IPS DF 4.7 (cell line): ENCODE data around the gene PTPRN2.
"Not testable (repeated sequence)": the region's sequence is repeated elsewhere in the genome, so short reads cannot be mapped to it uniquely, and the experiment has no call there.

Experiments used
- DNase-seq: peaks from one replicate; pipeline ENCODE4 v3.0.0-alpha.2; 2013; ENCODE audit warnings: low spot score; ENCODE audit errors: extremely low read depth

Gene PTPRN2

DNA sequence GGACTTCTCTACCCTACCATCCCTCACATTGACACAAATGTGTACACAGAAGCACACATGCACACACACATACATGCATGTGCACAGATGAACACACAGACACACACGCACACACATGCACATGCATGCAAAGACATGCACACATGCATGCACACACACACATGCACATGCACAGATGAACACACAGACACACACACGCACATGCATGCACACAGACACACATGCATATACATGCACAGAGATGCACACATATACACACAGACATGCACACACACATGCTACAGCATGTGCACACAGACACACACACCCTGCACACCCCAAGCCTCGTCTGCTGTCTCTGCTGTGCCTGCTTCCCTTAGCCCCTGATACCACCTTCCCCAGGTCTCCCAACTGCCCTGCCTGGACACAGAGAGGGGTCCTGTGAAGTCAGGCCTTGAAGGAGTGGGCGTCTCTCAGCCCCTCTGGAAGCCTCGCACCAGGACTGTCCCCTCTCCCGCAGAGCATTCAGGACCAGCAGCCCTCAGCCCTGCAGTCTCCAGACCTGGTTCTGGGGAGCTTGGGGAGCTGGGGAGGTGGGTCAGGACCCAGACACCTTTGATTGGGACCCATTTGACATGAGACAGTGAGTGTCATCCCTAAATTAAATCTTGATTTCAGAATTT is 1069.0 kb downstream of the PTPRN2 start:
- DNase-seq, result no peak

DNA sequence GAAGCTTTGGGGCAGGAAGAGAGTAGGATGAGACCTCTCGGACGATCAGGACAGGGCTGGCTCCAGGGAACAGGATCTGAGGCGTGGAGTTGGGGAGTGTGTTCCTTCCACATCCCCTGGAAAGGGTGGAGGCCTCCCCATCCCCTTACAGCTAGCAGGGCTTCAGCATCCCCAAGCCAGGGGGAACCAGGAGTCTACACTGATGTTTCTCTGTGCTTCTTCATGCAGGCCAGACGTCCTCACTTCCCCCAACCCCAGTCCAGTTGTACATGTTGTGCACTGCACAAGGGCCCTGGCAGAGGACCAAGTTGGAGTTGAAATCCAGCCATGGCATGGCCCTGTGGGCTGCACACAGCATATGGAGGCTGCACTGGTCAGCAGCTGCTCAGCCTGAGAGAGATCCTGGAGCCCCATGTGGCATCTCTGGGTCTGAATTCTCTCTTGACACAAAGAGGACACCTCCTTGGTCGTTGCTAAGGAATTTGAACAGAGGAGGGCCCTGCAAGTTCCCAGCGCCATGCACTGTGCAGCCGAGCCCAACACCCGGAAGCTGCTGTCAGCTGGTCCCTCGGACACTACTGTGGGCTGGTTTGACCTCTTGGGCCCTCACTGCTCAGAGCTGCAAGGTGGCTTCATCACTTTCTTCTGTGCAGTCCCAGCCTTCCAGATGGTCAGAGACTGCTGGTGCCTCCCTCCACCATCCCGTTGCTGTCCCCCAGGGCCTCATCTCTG is 1069.7 kb downstream of the PTPRN2 start:
- DNase-seq, result no peak

DNA sequence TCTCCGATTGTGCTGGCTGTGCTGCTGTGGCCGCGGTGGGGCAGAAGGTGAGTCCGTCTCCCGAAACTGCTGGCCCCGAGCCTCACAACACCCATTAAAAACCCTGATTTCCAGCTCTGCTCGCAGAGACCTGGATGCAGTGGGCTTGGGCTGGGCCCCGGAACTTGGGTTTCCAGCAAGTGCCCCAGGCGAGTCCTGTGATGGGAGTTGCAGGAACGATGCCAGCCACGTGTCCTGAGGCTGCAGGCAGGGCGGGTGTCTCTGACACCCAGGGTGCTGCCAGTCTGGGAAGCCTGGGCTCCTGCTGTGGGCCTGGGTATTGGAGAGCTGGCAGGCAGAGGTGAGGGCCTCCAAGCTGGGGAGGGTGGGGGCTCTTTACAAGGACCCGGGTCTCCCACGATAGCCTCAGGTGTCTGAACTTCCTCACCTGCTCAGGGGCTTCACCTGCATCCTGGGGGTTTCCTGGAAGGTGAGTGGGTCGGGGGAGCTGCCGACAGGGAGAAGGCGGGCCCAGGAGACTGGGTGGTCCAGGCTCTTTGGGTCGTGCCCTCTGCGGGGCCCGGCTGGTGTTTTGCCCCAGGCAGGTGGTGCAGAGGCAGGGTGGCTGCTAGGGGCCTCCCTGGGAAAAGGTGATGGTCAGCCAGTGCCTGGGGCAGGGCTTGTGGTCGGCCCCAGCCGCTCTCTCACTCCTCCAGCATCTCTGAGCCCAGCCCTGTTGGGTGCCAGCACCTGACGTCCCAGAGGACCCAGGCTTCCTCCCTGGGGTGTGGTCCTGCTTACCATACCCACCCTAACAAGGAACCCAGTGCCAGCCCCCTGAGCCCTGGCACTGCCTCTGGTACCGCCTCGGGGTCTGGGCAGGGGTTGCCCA is 1070.5 kb downstream of the PTPRN2 start:
- DNase-seq, result no peak

DNA sequence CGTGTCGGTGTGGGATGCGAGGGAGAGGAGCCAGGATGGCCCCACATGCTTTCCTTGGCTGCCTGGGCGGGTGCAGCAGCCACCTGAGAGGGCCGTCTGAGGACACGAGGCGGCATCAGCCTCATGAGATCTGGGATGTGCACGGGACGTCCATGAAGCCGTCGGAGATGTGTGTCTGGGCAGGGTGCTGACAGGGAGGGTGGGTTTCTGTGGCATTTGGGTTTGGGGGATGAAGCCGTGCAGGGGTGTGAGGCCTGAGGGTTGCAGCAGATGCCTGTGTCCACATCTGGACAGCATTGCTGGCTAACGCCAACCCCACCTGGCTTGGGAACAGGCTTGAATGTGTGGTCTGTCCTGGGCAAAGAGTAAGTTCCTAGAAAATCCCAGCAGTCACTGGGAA is 1071.3 kb downstream of the PTPRN2 start:
- no peak for DNase-seq

DNA sequence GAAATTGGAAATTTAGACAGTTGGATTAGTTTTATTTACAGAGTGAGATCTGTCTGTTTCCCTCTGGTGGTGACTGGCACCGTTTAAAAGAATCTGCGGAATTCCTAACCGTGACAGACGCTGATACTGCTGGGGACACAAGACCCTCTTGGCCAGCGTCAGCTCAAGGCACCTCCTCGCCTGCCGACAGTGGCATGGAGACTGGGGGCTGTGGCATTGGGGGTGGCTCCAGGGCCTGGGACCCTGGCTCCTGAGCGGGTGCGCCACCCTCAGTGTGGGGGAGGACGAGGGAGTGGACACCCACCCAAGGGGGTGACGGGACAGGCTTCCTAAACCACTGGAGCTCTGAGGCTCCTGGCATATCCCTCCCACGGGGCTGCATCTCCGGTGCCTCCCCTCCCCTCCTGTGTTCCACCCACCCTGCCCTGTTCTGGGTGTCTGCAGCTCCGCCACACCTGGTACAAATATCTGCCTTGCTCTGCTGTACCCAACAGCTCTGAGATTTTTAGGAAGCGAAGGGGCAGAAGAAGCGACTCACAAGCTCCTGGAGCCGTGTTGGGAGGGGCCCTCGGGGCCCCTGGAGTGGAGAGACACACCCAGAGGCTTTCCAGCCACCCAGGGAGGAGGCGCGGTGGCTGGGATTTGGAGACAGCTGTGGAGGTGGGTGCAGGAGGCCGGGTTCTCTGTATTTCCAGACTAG is 1072.1 kb downstream of the PTPRN2 start:
- no peak for DNase-seq

DNA sequence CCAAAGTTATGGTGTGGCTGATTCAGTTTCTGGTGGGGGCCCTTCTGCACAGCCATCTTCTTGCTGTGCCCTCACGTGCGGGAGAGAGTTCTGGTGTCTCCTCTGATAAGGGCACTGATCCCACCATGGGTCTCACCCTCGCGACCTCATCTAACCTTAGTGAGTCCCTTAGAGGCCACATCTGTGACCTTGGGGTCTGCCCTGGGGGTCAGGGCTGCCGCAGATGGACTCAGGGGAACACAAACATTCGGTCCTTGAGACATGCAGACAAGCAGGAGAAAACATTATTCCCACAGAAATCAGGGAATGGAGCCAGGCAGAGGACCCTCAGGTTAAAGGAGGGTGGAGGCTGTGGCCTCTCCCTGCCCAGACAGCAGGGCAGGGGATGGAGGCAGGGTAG is 1072.9 kb downstream of the PTPRN2 start:
- DNase-seq, result no peak

DNA sequence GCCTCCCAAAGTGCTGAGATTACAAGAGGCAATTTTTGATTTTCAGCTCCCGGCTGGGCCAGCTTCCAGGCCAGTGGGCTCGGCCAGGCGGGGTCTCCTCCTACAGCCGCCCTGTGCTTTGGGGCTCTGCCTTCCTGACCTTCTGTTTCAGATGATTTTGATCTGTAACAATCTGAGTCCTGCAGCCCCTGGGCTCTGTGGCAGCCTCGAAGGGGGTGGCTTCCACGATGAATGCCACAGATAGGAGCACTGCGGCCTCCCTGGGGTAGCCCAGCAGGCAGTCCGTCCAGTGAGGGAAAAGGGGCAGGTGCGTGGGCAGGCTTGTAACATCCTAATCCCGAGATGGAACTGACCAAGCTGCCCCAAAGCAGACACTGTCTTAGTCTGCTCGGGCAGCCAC is 1073.3 kb downstream of the PTPRN2 start:
- no peak for DNase-seq

DNA sequence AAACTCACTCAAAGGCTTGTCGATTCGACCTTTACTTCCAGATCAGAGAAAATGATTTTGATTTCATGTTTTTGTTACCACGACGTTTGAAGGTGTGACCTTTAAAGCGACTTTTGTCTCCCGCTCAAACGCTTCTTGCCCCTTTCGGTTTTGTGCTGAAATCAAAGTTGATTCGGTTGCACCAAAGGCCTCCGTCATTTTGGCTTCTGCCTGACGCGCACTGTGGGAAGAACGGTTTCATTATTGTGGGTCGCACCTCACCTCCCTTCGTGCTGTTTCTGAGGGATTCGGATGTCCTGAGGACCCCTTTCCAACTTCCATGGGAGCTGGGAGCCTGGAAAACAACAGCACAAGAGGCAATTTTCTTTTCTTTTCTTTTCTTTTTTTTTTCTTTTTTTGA is 1073.9 kb downstream of the PTPRN2 start:
- no peak for DNase-seq

DNA sequence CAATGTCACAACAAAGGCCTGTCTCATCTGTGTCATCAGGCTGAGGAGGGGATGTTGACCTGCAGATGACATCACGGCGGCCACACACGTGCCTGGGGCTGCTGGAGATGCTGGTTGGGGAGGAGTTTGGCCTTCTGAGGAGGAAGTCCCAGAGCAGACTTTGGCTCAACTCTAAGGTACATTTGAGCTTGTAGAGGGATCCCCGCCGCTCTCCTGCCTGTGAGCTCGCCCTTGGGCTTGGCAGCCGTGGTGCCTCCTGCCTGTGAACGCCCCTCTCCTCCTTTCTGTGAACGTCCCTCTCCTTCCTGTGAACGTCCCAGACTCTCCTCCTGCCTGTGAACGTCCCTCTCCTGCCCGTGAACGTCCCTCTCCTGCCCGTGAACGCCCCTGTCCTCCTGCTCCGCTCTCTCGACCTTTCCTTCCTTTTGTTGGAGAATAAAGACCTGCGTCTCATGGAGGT is 1074.4 kb downstream of the PTPRN2 start:
- no peak for DNase-seq

DNA sequence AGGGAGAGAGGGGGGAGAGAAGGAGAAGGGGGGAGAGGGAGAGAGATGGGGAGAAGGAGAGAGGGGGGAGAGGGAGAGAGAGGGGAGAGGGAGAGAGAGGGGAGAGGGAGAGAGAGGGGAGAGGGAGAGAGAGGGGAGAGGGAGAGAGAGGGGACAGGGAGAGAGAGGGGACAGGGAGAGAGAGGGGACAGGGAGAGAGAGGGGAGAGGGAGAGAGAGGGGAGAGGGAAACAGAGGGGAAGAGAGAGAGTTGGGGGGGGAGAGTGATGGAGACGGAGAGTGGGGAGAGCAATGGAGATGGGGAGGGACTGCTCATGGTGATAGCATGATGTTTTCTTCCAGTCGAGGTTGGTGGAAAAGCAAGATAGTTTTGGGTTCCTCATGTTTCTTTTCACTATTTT is 1078.4 kb downstream of the PTPRN2 start:
- no peak for DNase-seq

DNA sequence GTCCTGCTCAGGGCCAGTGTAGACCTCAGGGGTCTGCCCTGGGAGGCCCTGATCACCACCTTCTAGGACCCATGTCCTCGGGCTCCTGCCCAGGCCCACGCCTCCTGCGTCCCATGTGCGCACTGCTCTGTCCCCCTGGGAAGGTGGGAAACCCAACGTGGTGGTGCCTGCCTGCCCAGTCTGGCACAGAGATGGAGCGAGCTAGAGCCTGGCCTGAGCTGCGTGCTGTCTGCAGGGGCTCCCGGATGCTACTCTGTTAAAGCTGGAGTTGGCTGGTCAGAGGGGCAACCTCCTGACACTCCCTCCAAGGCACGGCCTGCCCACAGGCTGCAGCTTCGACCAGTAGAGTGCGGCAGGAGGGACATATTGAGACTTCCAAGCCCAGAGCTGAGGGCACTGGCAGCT is 1079.1 kb downstream of the PTPRN2 start:
- DNase-seq, result no peak

DNA sequence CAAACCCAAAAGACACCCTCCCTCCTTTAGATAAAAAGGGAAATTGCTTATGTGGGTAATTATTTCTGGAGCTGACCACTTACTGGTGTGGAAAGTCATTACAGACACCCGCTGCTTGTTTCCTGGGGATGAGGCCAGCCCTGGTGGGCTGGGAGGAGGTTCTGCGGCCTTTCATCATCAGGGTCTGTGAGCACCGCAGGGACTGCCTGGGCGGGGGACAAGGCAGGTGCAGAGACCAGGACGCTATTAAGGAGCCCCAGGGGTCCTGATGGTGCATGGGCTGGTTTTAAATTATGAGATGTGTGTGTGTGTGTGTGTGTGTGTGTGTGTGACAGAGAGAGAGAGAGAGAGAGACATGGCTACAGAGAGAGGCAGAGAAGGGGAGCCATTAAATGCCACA is 1079.6 kb downstream of the PTPRN2 start:
- no peak for DNase-seq

DNA sequence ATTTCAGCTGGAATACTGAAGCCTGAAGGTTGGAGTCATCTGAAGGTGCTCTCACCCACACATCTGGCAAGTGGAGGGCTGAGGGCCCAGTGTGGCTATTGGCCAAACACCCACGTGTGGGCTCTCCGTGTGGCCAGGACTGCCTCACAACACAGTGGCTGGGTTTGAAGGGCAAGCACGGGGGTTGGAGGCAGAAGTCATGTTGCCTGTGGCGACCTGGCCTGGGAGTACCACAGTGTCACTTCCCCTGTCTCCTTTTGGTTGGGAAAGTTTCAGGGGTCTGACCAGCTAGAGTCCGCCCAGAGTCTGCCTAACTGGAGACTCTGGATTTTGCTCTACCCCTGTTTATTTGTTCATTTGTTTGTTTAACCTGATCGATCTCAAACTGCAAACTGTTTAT is 1081.4 kb downstream of the PTPRN2 start:
- DNase-seq, result no peak

DNA sequence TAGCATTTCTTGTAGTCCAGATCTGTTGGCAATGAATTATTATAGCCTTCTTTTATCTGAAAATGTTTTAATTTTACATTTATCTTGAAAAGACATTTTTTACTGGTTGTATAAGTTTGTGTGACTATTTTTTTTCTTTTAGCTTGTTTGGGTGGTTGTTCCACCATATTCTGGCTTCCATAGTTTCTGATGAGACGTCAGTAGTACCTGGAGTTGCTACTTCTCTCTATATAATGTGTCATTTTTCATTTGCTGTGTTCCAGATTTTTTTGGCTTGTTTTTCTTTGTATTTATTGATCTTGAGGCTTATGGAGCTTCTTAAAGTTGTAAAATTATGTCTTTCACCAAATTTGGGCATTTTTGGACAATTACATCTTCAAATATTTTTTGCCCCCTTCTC is 1082.0 kb downstream of the PTPRN2 start:
- no peak for DNase-seq

DNA sequence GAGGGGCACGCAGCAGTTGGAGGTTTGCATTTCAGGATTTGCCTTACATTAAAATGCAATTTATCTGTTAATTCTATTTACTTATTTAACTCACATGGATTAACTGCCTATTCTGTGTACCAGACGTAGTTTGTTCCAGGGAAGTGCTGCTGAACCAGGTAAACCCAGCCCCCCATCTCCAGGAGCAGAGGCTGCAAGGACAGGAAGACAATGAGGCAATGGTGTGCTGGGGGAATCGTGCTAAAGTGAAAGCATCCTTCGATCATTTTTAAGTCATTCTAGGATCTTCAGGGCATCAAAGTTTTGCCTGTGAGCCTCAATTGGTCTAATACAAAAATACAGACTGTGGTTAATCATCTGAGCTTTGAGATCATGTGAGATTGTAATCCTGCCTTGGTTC is 1084.4 kb downstream of the PTPRN2 start:
- DNase-seq, result no peak

DNA sequence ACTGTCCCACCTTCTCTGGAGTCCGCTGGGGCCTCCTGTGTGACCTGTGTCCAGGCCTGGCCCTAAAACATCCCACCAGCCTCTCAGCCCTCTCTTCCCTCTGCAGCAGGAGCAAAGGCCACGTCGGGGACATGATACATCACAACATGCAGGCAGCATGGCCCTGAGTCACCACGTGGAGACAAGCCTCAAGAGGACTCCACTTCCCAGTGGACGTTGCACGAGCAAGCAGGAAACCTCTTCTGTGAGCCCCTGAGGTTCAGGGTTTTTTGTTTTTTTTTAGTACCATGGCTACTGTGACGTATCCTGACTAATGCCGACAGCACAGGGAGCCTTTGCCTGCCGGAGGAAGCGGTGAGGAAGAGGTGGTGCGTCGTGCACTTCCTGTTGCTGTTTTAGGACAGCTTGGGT is 1084.9 kb downstream of the PTPRN2 start:
- no peak for DNase-seq

DNA sequence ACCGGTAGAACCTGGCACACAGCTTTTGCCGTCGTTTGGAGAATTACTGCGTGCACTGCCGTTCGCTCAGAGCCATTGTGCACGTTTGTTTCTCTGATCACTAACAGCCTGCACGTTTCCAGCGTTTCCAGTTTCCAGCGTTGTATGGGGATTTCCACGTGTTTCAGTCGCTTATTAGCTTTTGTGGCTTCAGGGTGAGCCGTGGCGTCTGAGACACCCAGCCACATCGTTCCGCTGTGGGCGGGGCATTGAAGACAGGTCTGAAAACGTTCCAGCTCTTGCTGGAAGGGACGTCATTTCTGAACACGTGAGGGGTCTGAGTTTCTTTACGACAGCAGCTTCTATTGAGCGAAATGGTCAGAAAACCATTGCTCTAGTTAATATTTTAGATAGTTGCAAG is 1086.0 kb downstream of the PTPRN2 start:
- no peak for DNase-seq

DNA sequence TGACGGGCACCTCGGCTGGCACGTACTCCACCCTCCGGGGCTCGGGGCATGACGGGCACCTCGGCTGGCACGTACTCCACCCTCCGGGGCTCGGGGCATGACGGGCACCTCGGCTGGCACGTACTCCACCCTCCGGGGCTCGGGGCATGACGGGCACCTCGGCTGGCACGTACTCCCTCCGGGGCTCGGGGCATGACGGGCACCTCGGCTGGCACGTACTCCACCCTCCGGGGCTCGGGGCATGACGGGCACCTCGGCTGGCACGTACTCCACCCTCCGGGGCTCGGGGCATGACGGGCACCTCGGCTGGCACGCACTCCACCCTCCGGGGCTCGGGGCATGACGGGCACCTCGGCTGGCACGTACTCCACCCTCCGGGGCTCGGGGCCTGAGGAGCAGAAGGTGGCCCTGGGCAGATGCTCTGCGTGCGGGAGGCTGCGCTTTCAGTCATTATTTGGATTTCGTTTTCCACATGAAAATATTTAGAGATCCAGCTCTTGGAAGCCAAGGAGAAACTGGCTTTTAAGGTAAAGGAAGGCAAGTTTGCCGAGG is 1086.6 kb downstream of the PTPRN2 start:
- DNase-seq, result not testable (repeated sequence)

DNA sequence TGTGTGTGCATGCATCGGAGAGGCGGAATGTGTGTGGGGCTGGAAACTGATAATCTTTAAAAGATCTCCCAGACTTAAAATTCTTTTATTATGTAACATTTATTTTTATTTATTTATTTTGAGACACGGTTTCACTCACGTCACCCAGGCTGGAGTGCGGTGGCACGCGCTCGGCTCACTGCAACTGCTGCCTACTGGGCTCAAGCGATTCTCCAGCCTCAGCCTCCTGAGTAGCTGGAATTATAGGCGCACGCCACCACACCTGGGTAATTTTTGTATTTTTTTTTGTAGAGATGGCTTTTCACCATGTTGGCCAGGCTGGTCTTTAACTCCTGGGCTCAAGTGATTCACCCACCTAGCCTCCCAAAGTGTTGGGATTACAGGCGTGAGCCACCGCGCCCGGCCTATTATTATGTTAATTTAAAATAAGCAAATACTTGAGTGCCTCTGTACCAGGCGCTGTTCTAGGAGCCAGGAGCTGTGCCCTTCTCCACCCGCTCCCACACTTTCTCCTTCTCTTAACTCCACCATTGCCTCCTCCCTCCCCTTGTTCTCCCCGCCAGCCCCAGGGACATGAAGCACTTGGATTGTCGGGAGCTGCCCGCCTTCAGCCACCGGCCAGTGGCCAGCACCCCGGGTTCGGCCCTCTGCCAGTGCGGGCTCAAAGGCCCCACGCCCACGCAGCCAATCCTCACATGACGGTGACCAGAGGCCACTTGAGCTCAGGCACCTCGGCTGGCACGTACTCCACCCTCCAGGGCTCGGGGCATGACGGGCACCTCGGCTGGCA is 1087.3 kb downstream of the PTPRN2 start:
- DNase-seq, result no peak

DNA sequence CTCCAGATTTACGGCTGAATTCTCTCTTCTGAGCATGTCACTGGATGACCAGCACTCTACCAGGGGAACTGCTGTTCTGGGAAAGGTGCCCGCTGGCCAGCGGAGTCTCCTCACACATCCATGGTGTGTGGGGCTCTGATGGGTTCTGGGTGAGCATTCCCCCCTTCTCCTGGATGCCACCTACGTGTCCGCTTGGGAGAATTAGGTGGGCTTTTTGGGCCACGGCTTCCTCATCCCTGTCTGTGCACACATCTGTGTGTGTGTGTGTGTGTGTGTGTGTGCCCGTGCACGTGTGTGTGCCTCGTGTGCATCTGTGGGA is 1087.8 kb downstream of the PTPRN2 start:
- DNase-seq, result no peak
